Suprapubic skin (tissue), 4 donors: Measurements from ENCODE around the gene CMBL.

Experiments
- EP300 ChIP-seq: sonication (generic); formaldehyde crosslinking; IDR thresholded peaks from one replicate; pipeline ENCODE4 v1.6.1; 2017; ENCODE audit warnings: antibody characterized with exemption
- POLR2A ChIP-seq, 2 donors: fragments of 450-650 bp; IDR thresholded peaks; one replicate each; pipeline ENCODE4 v1.6.1; 2017; ENCODE audit warnings: antibody characterized with exemption in 2 of 2, mild to moderate bottlenecking in 2 of 2, moderate library complexity in 2 of 2
- POLR2AphosphoS5 ChIP-seq, 3 donors: sonication (generic); formaldehyde crosslinking; IDR thresholded peaks; one replicate each; pipeline ENCODE4 v1.6.1; 2017; ENCODE audit warnings: antibody characterized with exemption in 3 of 3
- TF ChIP-seq, protein P1 (sequence below), 2 donors: fragments of 200-600 bp in 1 of 2; fragments of 450-650 bp in 1 of 2; sonication (generic) in 1 of 2; IDR thresholded peaks; one replicate each; pipeline ENCODE4 v1.5.1; 2016 to 2019; ENCODE audit warnings: antibody characterized with exemption in 2 of 2, mild to moderate bottlenecking in 1 of 2, moderate library complexity in 1 of 2

DNA sequence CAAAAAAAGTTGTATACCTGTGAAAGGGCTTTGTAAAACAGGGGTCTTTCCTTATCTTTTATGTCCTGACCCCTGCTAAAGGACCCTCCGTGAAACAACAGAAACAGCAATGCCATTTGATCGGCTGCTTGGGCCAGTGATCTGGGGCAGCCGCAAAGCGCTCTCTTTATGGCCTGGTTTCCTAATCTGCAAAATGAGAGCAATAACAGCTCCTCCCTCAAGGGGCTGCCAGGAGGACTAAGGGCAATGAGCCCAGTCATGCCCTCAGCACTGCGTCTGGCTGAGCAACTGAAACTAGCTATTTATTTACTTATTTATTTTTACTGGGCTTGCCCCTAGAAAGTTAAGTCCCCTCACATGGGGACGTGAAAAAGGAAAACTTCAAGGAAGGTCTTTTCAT is 18.3 kb downstream of the CMBL start:
- TF ChIP-seq POLR2A (IDR thresholded peaks at IDR 0.05) (no peak), POLR2AphosphoS5 (IDR thresholded peaks at IDR 0.05) (no peak), EP300 (no peak)
- TF ChIP-seq, protein P1, sequence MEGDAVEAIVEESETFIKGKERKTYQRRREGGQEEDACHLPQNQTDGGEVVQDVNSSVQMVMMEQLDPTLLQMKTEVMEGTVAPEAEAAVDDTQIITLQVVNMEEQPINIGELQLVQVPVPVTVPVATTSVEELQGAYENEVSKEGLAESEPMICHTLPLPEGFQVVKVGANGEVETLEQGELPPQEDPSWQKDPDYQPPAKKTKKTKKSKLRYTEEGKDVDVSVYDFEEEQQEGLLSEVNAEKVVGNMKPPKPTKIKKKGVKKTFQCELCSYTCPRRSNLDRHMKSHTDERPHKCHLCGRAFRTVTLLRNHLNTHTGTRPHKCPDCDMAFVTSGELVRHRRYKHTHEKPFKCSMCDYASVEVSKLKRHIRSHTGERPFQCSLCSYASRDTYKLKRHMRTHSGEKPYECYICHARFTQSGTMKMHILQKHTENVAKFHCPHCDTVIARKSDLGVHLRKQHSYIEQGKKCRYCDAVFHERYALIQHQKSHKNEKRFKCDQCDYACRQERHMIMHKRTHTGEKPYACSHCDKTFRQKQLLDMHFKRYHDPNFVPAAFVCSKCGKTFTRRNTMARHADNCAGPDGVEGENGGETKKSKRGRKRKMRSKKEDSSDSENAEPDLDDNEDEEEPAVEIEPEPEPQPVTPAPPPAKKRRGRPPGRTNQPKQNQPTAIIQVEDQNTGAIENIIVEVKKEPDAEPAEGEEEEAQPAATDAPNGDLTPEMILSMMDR (IDR thresholded peaks at IDR 0.05) = no peak
